ENCODE data around the gene FSIP1.

DNA sequence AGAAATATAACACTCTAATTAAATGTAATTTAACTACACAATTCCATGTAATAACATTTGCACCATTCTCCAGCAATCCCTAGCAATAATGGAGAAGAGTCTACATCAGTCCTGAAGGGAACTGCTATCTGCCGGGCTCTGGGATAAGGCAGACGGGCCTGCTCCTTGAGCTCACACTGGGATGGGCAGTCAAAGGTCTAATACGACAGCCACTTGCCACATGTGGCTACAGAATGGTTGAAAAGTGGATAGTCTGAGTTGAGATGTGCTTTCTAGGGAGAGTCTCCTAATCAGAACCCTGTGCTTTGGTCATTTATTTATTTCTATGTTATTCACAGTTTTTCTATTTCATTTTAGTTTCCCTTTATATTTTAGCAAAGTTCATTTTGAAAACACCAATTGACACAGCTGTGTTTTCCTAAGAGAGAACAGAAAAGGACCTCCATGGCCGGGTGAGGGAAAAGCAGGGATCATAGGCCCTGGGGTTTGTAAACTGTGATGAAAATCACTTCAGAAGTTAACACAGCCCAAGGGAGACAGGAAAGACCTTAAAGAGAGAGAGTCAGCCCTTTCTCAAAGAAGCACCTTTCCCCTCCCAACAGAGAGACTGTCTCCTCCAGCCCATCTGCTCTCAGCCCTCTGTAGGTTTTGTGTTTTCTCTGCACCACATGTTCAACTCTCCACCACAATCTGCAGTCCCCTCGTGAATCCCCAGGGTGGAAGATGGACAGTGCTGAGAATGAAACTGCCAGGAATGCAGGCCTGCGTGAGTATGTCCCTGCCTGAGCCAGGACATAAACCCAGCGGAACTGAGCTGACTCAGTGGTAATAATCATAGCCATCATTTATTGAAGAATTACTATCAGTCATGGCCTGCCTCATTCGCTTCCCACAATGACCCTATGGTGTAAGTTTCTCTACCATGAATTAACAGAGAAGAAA, 11.6 kb downstream of the FSIP1 start:
- TF ChIP-seq, protein P1, sequence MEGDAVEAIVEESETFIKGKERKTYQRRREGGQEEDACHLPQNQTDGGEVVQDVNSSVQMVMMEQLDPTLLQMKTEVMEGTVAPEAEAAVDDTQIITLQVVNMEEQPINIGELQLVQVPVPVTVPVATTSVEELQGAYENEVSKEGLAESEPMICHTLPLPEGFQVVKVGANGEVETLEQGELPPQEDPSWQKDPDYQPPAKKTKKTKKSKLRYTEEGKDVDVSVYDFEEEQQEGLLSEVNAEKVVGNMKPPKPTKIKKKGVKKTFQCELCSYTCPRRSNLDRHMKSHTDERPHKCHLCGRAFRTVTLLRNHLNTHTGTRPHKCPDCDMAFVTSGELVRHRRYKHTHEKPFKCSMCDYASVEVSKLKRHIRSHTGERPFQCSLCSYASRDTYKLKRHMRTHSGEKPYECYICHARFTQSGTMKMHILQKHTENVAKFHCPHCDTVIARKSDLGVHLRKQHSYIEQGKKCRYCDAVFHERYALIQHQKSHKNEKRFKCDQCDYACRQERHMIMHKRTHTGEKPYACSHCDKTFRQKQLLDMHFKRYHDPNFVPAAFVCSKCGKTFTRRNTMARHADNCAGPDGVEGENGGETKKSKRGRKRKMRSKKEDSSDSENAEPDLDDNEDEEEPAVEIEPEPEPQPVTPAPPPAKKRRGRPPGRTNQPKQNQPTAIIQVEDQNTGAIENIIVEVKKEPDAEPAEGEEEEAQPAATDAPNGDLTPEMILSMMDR (IDR thresholded peaks at IDR 0.05; ENCODE audit: low read depth, low read length, poor library complexity, severe bottlenecking) = no peak
- TF ChIP-seq EZH2phosphoT487 (IDR thresholded peaks at IDR 0.05; ENCODE audit: borderline replicate concordance, low read length) = no peak

Data from DOHH2 (cell line).